ENCODE results near the gene MTPN. TPM values are rescaled to one million over a fixed set of nuclear protein-coding genes. Genes with fewer than 3 reads are reported as not detected.

Gene MTPN
- total RNA-seq, 1 donor from 2014 or later: 128 TPM

DNA sequence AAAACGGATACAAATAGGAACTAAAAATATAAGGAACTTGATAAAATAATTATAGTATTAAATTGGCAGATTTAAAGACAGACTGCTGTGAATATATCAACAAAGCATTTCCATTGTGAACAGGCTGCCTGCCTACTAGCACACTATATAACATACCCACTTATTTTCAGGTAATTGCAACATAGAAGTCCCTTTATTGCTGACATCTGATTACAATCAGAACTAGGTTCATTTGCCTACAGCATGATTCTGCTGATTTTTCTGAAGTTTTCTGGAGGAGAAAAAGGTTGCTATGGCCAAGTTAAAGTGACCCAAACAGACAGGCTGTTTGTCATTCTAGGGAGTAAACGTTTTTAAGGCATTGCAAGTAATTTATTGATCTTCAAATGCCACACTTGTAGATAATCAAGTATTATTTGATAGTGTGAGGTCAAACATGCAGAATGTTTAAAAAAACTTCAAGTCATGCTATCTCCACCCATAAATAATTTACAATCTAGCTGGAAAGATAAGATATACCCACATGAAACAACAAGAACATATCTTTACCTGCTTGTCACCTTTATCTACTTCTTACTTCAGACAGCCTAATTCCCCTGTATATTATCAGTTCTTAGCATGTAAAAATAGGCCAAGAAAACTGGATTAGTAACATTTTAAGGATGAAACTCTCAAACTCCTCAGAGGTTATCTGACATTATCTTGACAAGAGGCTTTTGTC is 40.5 kb downstream of the MTPN start:
- no peaks in the 10 kb centered on the region for H3K27me3 ChIP-seq (ENCODE audit: control insufficient read depth, insufficient read depth, low read length)
- no peak for DNase-seq (ENCODE audit: low read depth)
- no peak overlapping the region for H3K4me3 ChIP-seq (ENCODE audit: low read depth, low read length)
- TF ChIP-seq, protein P1, sequence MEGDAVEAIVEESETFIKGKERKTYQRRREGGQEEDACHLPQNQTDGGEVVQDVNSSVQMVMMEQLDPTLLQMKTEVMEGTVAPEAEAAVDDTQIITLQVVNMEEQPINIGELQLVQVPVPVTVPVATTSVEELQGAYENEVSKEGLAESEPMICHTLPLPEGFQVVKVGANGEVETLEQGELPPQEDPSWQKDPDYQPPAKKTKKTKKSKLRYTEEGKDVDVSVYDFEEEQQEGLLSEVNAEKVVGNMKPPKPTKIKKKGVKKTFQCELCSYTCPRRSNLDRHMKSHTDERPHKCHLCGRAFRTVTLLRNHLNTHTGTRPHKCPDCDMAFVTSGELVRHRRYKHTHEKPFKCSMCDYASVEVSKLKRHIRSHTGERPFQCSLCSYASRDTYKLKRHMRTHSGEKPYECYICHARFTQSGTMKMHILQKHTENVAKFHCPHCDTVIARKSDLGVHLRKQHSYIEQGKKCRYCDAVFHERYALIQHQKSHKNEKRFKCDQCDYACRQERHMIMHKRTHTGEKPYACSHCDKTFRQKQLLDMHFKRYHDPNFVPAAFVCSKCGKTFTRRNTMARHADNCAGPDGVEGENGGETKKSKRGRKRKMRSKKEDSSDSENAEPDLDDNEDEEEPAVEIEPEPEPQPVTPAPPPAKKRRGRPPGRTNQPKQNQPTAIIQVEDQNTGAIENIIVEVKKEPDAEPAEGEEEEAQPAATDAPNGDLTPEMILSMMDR (IDR thresholded peaks at IDR 0.05; ENCODE audit: insufficient read depth, low read length, poor library complexity, severe bottlenecking): no peak
- H3K36me3 ChIP-seq (ENCODE audit: control insufficient read depth, insufficient read depth, low read length): no peaks in the 10 kb centered on the region

DNA sequence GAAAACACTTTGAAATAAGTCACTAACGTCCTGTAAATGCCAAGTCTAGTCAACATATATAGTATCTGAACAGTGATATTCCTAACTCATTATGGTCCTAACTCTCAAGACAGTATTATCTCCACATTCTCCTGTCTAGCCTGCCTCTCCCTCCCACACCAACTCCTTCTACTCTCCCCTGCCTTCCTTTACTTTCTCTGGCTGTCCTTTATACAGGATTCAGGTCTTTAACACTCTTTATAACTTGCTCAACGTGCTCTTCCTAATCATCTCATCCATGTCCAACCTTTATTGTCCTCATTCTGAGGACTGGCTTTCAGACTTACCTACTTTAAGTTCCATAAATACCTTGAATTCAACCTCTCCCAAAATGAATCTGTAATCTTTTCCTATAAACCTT is 42.5 kb downstream of the MTPN start:
- TF ChIP-seq, protein P1 (IDR thresholded peaks at IDR 0.05; ENCODE audit: insufficient read depth, low read length, poor library complexity, severe bottlenecking): no peak
- Histone ChIP-seq H3K4me3 (ENCODE audit: low read depth, low read length) (no peak overlapping the region), H3K27me3 (ENCODE audit: control insufficient read depth, insufficient read depth, low read length) (no peaks in the 10 kb centered on the region), H3K36me3 (ENCODE audit: control insufficient read depth, insufficient read depth, low read length) (no peaks in the 10 kb centered on the region)
- DNase-seq (ENCODE audit: low read depth): no peak

DNA sequence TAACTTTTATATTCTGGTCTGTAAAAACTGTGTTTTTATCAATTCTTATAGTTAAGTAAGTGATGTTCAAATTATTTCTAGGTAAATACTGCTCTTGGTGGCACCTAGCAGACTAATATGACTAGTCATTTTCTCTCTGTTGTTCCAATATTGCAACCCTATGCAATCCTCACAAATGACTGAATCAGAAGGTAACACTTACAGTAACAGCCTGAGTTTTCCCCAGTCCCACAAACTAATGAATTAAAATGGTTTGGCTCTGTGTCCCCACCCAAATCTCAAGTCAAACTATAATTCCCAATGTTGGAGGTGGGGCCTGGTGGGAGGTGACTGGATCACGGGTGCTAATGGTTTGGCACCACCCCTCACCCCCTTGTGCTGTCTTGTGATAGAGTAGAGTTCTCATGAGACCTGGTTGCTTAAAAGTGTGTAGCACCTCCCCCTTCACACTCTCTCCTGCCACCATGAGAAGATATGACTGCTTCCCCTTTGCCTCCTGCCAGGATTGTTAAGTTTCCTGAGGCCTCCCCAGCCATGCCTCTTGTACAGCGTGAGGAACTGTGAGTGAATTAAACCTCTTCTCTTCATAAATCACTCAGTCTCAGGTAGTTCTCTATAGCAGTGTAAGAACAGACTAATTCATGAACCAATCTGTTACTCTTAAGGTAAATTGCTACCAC is 43.5 kb downstream of the MTPN start:
- no peak for DNase-seq (ENCODE audit: low read depth)
- Histone ChIP-seq H3K36me3 (ENCODE audit: control insufficient read depth, insufficient read depth, low read length) (no peaks in the 10 kb centered on the region), H3K27me3 (ENCODE audit: control insufficient read depth, insufficient read depth, low read length) (no peaks in the 10 kb centered on the region), H3K4me3 (ENCODE audit: low read depth, low read length) (no peak overlapping the region)
- TF ChIP-seq, protein P1 (IDR thresholded peaks at IDR 0.05; ENCODE audit: insufficient read depth, low read length, poor library complexity, severe bottlenecking): no peak

DNA sequence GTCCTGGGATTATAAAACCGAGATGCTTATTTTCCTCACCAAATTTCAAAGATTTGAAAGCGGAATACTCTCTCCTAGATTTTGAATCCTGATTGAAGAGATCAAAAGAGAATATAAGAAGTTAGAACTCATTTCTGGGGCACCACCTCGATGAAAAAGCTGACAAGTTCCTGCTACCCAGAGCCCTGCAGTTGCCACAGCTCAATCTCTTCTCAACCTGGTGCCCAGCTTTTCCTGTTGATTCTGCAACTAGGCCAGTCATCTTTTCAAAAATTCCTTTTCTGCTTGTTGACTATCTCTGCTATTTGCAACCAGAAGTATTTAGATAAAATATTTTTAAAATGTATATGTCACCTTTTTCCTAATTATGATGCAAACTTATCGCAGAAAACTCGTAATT is 45.0 kb downstream of the MTPN start:
- H3K27me3 ChIP-seq (ENCODE audit: control insufficient read depth, insufficient read depth, low read length): no peaks in the 10 kb centered on the region
- no peaks in the 10 kb centered on the region for H3K36me3 ChIP-seq (ENCODE audit: control insufficient read depth, insufficient read depth, low read length)
- DNase-seq (ENCODE audit: low read depth): no peak
- TF ChIP-seq, protein P1 (IDR thresholded peaks at IDR 0.05; ENCODE audit: insufficient read depth, low read length, poor library complexity, severe bottlenecking): no peak
- H3K4me3 ChIP-seq (ENCODE audit: low read depth, low read length): no peak overlapping the region

DNA sequence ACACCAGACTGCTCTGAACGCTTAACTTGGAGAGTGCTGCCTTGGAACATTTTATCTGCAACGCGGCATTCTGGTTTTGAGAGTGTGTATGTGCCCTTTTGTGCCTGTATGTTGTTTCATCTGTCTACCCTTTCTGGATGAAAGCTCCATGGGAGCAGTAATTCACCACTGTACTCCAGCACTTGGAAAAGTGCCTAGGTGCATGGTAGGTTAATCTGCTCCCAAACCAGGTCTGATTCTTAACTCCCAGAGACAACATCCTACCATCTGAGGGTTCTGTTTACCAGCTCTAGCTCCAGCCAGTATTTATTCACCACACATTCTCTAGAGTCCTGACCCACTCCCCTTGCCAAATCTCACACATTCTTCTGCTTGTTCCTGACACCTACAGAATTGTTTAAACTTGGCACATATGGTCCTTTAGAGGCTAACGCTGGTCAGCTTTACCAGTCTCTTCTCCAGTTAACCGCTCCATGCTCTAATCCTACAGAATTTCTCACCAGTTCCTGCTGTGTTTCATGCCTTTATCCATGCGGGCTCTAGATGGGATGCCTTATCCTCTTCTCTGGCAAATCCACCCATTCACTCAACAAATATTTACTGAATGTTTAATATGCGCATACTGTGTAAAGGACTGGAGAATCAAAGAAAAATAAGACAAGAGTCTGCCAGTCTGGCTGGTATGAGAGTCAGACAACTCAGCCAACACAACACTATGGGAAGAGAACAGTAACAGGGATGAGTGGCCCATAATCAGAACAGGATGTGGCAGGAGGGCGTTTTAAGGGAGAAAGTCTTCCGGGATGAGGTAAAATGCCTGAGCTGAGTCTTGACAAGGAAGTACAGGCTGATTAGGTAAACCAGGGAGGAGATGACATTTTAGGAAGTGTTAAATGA is 46.3 kb downstream of the MTPN start:
- TF ChIP-seq, protein P1 (IDR thresholded peaks at IDR 0.05; ENCODE audit: insufficient read depth, low read length, poor library complexity, severe bottlenecking): no peak
- no peak for DNase-seq (ENCODE audit: low read depth)
- H3K27me3 ChIP-seq (ENCODE audit: control insufficient read depth, insufficient read depth, low read length): no peaks in the 10 kb centered on the region
- no peaks in the 10 kb centered on the region for H3K36me3 ChIP-seq (ENCODE audit: control insufficient read depth, insufficient read depth, low read length)
- H3K4me3 ChIP-seq (ENCODE audit: low read depth, low read length): no peak overlapping the region

Data from kidney epithelial cell (primary cell).